Suprapubic skin (tissue), 4 donors: Measurements from ENCODE around the gene INPP5A. TPM values are rescaled to one million over a fixed set of nuclear protein-coding genes. Genes with fewer than 3 reads are reported as not detected.

Experiments used
- DNase-seq, 2 donors: peaks; one replicate each; pipeline ENCODE4 v3.0.0-alpha.2; 2019; ENCODE audit warnings: low spot score in 2 of 2
- H3K27ac ChIP-seq: fragments of 200-600 bp; sonication (generic); one replicate; pipeline ENCODE4 v1.5.1; 2019
- H3K27me3 ChIP-seq: fragments of 200-600 bp; sonication (generic); one replicate; pipeline ENCODE4 v1.5.1; 2019
- H3K36me3 ChIP-seq: fragments of 200-600 bp; sonication (generic); one replicate; pipeline ENCODE4 v1.5.1; 2019
- H3K4me1 ChIP-seq: fragments of 200-600 bp; sonication (generic); one replicate; pipeline ENCODE4 v1.5.1; 2019
- H3K4me3 ChIP-seq: fragments of 200-600 bp; sonication (generic); one replicate; pipeline ENCODE4 v1.5.1; 2019; ENCODE audit warnings: mild to moderate bottlenecking
- H3K9me3 ChIP-seq: fragments of 200-600 bp; sonication (generic); one replicate; pipeline ENCODE4 v1.5.1; 2019
- EP300 ChIP-seq: sonication (generic); formaldehyde crosslinking; IDR thresholded peaks from one replicate; pipeline ENCODE4 v1.6.1; 2017; ENCODE audit warnings: antibody characterized with exemption
- POLR2A ChIP-seq, 2 donors: fragments of 450-650 bp; IDR thresholded peaks; one replicate each; pipeline ENCODE4 v1.6.1; 2017; ENCODE audit warnings: antibody characterized with exemption in 2 of 2, mild to moderate bottlenecking in 2 of 2, moderate library complexity in 2 of 2
- POLR2AphosphoS5 ChIP-seq, 3 donors: sonication (generic); formaldehyde crosslinking; IDR thresholded peaks; one replicate each; pipeline ENCODE4 v1.6.1; 2017; ENCODE audit warnings: antibody characterized with exemption in 3 of 3
- WGBS: methylation state at CpG from one replicate; pipeline ENCODE4 v1.1.5; 2018; 5-methylcytosine and 5-hydroxymethylcytosine counted together
- total RNA-seq, 4 donors: library from RNA; depleted of rRNA; stranded (reverse); fragments of >200 nt; gene quantifications; one replicate each; pipeline ENCODE4 v1.1.0, GENCODE V29; 2016
- TF ChIP-seq, protein P1 (sequence below), 2 donors: fragments of 200-600 bp in 1 of 2; fragments of 450-650 bp in 1 of 2; sonication (generic) in 1 of 2; IDR thresholded peaks; one replicate each; pipeline ENCODE4 v1.5.1; 2016 to 2019; ENCODE audit warnings: antibody characterized with exemption in 2 of 2, mild to moderate bottlenecking in 1 of 2, moderate library complexity in 1 of 2

The INPP5A gene
- total RNA-seq, 4 donors from 2014 or later, result 28.1 to 39.1 (median 32.3) TPM

DNA sequence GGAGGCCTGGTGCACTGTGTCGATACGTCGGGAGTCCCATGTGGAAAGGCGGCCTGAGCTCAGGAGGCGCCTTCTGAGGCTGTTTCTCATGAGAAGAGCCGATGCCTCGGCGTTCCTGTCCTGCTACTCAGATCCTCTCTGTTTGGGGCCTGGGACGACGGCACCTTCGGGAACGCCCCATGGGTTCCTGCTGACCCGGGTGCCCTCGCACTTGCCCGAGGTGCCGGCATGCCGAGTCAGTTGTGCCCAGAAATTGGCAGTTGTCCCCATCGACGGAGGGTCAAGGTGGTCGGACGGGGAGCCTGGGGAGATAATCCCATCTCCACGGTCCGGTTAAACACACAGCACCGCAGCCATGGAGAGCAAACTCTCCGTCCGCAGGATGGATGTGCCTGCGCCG lies 215.4 kb downstream of the INPP5A start:
- no peak overlapping the region for H3K4me3 ChIP-seq
- no peaks in the 10 kb centered on the region for H3K27me3 ChIP-seq
- no peak overlapping the region for H3K27ac ChIP-seq
- no peak for DNase-seq
- H3K4me1 ChIP-seq, result no peaks in the 10 kb centered on the region
- WGBS, result 96% methylated on average over 22 of the region's 28 CpGs
- H3K9me3 ChIP-seq, result no peaks in the 10 kb centered on the region
- TF ChIP-seq POLR2A (IDR thresholded peaks at IDR 0.05) (no peak), POLR2AphosphoS5 (IDR thresholded peaks at IDR 0.05) (no peak), EP300 (no peak)
- TF ChIP-seq, protein P1, sequence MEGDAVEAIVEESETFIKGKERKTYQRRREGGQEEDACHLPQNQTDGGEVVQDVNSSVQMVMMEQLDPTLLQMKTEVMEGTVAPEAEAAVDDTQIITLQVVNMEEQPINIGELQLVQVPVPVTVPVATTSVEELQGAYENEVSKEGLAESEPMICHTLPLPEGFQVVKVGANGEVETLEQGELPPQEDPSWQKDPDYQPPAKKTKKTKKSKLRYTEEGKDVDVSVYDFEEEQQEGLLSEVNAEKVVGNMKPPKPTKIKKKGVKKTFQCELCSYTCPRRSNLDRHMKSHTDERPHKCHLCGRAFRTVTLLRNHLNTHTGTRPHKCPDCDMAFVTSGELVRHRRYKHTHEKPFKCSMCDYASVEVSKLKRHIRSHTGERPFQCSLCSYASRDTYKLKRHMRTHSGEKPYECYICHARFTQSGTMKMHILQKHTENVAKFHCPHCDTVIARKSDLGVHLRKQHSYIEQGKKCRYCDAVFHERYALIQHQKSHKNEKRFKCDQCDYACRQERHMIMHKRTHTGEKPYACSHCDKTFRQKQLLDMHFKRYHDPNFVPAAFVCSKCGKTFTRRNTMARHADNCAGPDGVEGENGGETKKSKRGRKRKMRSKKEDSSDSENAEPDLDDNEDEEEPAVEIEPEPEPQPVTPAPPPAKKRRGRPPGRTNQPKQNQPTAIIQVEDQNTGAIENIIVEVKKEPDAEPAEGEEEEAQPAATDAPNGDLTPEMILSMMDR (IDR thresholded peaks at IDR 0.05), result no peak
- peaks cover 66% of the 10 kb centered on the region for H3K36me3 ChIP-seq

DNA sequence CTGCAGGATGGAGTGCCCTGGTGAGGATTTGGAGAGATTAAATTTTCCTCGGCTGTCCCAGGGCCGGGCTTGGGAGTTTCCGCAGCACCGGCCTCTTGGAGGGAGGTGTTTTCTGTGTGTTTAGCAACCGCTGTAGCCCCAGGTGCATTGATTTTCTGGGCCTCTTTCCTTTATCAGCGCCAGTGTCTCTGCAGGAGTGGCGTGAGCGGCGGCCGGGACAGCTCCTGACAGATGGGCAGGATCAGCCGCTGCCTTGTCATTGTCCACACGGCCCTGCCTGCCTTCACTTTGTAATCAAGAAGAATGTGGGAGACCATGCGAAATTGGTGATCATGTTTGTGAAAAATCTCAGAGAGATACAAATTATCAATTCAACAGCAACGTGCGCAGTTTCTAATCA lies 216.0 kb downstream of the INPP5A start:
- TF ChIP-seq POLR2A (IDR thresholded peaks at IDR 0.05) (no peak), POLR2AphosphoS5 (IDR thresholded peaks at IDR 0.05) (no peak), EP300 (no peak)
- TF ChIP-seq, protein P1 (IDR thresholded peaks at IDR 0.05), result no peak
- no peaks in the 10 kb centered on the region for H3K4me1 ChIP-seq
- H3K36me3 ChIP-seq, result peaks cover 69% of the 10 kb centered on the region
- DNase-seq, result no peak
- no peaks in the 10 kb centered on the region for H3K27me3 ChIP-seq
- H3K27ac ChIP-seq, result no peak overlapping the region
- 92% methylated on average over 15 of the region's 15 CpGs for WGBS
- H3K9me3 ChIP-seq, result no peaks in the 10 kb centered on the region
- no peak overlapping the region for H3K4me3 ChIP-seq

DNA sequence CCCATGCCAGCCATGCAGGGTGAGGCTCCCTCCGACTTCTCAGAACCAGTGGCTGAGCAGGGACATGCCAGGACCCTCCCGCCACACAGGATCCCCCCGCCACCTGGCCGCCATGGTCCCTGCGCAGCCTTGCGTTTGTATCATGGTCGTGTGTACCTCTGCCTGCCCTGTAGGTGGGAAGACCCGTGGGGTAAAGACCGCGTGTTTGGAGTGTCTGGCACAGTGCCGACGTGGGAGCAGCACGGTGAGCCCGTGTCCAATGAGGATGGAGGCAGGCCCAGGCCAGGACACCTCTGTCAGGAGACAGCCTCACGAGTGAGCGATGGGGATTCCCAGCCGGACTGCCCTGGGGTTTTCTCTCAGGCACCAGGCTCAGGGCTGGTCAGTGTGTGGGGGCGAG lies 216.5 kb downstream of the INPP5A start:
- H3K27me3 ChIP-seq, result no peaks in the 10 kb centered on the region
- 96% methylated on average over 11 of the region's 18 CpGs for WGBS
- H3K9me3 ChIP-seq, result no peaks in the 10 kb centered on the region
- H3K36me3 ChIP-seq, result peaks cover 70% of the 10 kb centered on the region
- no peaks in the 10 kb centered on the region for H3K4me1 ChIP-seq
- H3K4me3 ChIP-seq, result no peak overlapping the region
- TF ChIP-seq POLR2AphosphoS5 (IDR thresholded peaks at IDR 0.05) (no peak), POLR2A (IDR thresholded peaks at IDR 0.05) (no peak), EP300 (no peak)
- TF ChIP-seq, protein P1 (IDR thresholded peaks at IDR 0.05), result no peak
- no peak overlapping the region for H3K27ac ChIP-seq
- DNase-seq, result no peak

DNA sequence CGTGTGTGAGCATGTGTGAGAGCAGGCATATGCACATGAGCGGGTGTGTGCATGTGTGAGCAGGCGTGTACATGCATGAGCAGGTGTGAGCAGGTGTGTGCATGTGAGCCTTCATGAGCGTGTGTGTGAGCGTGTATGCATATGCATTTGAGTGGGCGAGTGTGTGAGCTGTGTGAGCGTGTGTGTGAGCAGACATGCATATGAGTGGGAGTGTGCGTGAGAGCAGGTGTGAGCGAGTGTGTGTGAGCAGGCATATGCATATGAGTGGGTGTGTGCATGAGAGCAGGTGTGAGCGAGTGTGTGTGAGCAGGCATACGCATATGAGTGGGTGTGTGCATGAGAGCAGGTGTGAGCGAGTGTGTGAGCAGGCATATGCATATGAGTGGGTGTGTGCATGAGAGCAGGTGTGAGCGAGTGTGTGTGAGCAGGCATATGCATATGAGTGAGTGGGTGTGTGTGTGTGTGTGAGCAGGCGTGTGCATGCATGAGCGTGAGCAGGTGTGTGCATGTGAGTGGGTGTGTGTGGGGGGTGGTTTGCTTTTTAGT lies 217.7 kb downstream of the INPP5A start:
- 95% methylated on average over 15 of the region's 15 CpGs for WGBS
- Histone ChIP-seq H3K27me3 (no peaks in the 10 kb centered on the region), H3K36me3 (peaks cover 65% of the 10 kb centered on the region), H3K4me1 (no peaks in the 10 kb centered on the region), H3K9me3 (no peaks in the 10 kb centered on the region), H3K27ac (no peak overlapping the region), H3K4me3 (no peak overlapping the region)
- no peak for TF ChIP-seq EP300
- no peak for TF ChIP-seq POLR2A (IDR thresholded peaks at IDR 0.05)
- TF ChIP-seq, protein P1 (IDR thresholded peaks at IDR 0.05), result no peak
- TF ChIP-seq POLR2AphosphoS5 (IDR thresholded peaks at IDR 0.05), result no peak
- DNase-seq, result no peak

DNA sequence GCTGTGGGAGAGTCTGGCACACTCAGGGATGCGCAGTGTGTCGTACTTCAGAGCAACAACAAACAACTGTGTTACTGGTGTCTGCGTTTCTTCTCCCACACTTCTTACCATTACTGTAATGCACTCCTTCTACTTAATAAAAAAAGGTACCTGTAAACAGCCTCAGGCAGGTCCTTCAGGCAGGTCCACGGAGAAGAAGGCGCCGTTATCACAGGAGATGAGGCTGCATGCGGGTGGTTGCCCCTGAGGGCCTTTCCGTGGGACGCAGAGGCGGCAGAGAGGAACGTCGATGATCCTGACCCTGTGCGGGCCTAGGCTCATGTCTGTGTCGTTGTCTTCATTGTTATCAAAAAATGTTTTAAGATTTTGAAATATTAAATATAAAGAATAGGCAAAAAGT lies 219.0 kb downstream of the INPP5A start:
- peaks cover 58% of the 10 kb centered on the region for H3K36me3 ChIP-seq
- H3K4me1 ChIP-seq, result no peaks in the 10 kb centered on the region
- WGBS, result 96% methylated on average over 14 of the region's 14 CpGs
- H3K27ac ChIP-seq, result no peak overlapping the region
- H3K27me3 ChIP-seq, result no peaks in the 10 kb centered on the region
- H3K4me3 ChIP-seq, result no peak overlapping the region
- H3K9me3 ChIP-seq, result no peaks in the 10 kb centered on the region
- DNase-seq, result no peak
- no peak for TF ChIP-seq EP300
- TF ChIP-seq, protein P1 (IDR thresholded peaks at IDR 0.05), result no peak
- TF ChIP-seq POLR2AphosphoS5 (IDR thresholded peaks at IDR 0.05), result no peak
- TF ChIP-seq POLR2A (IDR thresholded peaks at IDR 0.05), result no peak
